Measurements from ENCODE around the gene GAB1.

The GAB1 gene

GRCh38 chr4:143389579-143390195 is 53.0 kb downstream of the GAB1 start:
- DNase-seq: no peak
- ATAC-seq: no peak

- DNase-seq: no peak
- ATAC-seq: no peak
These were observed 54.1 kb downstream of the GAB1 start for GRCh38 chr4:143390764-143391163.

GRCh38 chr4:143391261-143391660 is 54.6 kb downstream of the GAB1 start:
- DNase-seq (no peak), ATAC-seq (no peak)

- DNase-seq (no peak), ATAC-seq (no peak)
These were observed 55.2 kb downstream of the GAB1 start for GRCh38 chr4:143391895-143392294.

- ATAC-seq: no peak
- DNase-seq: no peak
These were observed 56.5 kb downstream of the GAB1 start for GRCh38 chr4:143393195-143393594.

DNA sequence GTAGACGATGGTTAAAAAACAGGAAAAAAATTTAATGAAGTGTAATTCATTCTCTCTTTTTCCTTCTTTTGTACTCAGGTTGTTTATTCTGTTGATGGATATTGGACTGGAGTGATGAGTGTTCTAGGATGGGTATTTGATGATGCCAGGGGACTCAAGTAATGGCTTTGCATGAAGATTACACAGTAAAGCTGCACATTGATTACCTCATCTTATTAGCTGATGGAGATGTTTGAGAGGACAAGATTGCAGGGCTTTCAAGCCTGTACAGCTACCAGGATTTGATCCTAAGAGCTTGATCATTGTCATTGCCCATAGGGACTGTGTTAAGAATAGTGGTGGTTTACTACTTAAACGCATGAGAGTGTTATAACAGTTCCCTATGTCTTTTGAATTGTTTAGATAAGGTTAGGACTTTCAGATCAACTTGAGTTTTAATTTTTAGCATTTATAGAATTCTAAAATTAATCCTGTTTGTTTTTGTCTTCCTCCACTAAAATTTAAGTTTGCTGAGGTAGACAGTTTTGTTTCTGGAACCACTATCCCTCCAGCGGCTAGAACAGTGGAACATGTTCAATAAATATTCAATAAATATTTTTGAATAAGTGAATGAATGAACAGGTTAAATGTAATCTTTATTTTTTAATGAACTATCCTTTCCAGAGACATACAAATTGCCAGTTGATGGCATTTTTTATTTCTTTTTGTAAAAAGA is 58.2 kb downstream of the GAB1 start:
- ATAC-seq: no peak
- no peak for DNase-seq

DNA sequence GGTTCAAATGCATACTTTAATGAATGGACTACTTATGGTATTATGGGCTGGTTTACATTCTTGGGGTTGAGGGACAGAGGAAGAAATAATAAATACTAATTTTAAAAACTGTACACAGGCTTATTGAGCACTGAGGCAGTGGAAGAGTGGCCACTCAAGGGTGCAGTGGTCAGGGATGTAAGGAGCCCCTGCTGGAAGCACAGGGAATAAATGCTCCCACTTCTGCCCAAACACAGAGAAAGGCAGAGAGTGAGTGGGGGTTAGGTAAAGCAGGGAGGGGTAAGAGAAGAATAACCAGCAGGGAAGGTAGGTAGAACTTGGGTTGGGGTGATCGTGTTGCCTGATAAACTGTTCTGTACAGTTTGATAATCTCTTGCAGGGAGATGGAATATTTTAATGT is 60.0 kb downstream of the GAB1 start:
- ATAC-seq: no peak
- no peak for DNase-seq

DNA sequence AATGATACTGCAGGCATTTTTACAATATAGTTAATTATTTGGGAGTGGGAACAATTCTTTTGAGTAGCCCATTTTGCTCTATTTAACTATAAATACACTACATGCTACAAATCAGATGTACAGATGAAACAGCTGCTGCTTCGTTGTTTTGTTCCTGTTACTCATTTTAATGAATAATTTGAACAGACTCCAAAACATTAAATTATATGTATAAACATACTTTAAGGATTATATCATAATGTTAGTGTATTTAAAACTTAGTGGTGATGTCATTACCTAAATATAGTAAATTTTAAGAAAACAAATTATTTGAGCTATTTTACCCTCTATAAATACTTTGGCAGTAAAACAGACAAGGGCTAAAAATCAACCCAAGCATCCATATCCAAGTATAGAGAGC is 60.7 kb downstream of the GAB1 start:
- ATAC-seq (no peak), DNase-seq (no peak)

GRCh38 chr4:143397887-143398286 is 61.2 kb downstream of the GAB1 start:
- DNase-seq: no peak
- ATAC-seq: no peak

DNA sequence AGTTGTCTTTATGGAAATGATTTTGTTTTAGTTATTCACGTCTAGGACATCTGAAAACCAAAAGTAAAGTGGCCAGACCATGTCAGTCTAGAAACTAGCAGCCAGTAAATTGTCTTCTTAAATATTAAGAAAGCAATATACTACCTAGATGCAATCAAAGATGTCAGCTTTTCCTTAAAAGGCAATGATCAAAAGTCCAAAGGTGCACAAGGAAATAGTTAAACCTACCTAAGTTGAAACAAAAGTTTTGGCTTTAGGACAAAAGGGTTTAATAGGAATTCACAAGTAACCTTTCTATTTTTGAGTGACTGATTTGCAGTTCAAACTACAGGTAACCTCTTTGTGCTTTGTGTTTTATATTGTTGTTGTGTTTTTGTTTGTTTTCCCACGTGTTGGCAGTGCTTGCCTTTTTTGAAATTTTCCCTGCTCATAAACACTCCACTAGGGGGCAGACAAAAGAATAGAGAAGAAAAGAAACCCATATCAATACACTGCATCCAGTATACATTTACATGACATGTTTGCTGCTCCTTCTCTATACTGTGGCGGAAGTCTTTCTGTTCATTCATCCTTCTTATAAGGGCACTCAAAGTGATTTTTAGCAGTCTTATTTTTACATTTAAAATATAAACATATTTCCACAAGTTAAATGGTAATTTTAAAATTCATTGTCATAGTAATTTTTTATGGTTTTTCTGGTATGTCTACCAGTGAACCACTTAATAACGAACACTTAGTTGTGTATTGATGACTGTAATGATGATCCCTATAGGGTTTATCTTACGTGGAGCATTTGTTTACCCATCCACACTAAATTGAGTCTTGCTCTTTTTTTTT is 62.7 kb downstream of the GAB1 start:
- ATAC-seq (peak; percentile 36), DNase-seq (no peak)

- DNase-seq (no peak), ATAC-seq (no peak)
These were observed 63.4 kb downstream of the GAB1 start for GRCh38 chr4:143400082-143400481.

DNA sequence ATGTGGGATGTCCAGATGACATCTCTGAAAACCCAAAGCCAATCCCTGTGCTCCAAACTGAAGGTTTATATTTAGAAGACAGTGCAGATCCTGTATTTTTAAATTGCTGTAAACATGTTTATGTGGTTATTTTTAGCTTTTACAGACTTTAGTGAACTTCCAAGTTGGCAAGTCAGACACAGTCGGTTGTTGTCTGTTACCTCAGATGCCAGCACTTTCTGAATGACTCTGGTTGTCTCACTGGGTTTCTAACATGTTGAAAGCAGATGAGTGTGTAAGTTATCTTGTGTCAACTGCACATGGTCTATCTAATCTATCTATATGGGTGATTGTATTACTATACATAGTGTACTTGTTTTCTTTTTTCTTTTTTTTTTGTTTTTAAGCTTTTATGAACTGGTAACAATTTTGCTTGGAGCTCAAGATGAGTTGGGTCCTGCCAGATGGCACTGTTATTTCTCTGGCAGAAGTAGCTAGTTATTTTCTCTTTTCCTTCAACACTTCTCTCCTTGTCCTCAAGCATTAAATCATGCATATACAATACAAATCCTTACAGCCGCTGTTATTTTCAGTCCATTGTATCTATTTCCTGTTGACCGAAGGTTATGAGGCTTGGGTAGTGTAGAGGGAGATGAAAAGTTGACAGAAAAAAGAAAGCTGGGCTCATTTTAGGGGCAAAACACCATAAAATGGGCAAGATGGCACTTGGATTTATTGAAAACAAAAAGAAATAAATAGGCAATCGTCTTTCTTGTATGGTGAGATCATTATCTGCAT is 66.3 kb downstream of the GAB1 start:
- DNase-seq (no peak), ATAC-seq (no peak)

GRCh38 chr4:143403553-143403820 is 66.8 kb downstream of the GAB1 start:
- DNase-seq: no peak
- ATAC-seq: no peak

DNA sequence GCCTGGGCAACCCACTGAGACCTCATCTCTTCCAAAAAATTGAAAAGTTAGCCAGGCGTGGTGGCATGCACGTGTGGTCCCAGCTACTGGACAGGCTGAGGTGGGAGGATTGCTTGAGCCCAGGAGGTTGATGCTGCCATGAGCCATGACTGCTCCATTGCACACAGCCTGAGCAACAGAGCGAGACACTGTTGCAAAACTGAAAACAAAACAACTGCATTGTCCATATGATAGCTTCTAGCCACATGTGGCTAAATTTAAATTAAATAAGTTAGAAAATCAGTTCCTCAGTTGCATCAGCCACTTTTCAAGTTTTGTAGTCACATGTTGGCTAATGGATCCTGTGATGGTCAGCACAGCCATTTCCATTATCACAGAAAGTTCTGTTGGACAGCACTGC is 67.9 kb downstream of the GAB1 start:
- no peak for ATAC-seq
- no peak for DNase-seq

DNA sequence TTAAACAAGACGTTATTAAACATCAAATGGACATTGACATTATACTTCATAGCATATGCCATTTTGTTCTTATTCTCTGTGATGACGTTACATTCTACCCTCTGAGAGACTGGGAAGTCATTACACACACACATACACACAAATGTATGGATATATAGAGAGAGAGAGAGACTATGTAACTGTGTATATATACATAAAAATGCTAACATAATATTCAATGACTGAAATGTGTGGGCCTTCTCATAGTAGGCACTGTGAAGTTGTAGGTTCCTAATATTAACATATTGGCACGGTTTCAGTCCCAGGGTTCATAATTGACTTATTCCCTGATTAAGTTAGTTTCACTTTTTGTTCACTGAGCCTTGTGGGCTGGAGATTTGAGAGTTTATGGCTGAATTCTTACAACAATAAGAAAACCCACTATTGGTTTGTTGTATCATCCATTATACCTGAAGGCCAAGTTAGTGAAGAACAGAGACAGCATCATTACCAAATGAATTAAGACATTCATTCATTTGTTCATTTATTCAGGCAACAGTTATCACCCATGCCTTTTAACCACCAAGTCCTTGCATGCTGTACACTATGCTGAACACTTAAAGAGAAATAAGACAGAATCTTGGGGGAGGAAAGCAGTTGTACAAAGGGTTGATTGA is 68.5 kb downstream of the GAB1 start:
- peak; percentile 19 for ATAC-seq
- no peak for DNase-seq

GRCh38 chr4:143406523-143406922 is 69.8 kb downstream of the GAB1 start:
- ATAC-seq (peak; percentile 72), DNase-seq (peak; percentile 59)

- ATAC-seq: no peak
- DNase-seq: no peak
These were observed 70.8 kb downstream of the GAB1 start for GRCh38 chr4:143407474-143407873.

- DNase-seq: no peak
- ATAC-seq: no peak
These were observed 71.2 kb downstream of the GAB1 start for GRCh38 chr4:143407888-143408287.

GRCh38 chr4:143410015-143410414 is 73.3 kb downstream of the GAB1 start:
- DNase-seq: no peak

GRCh38 chr4:143411527-143412419 is 75.1 kb downstream of the GAB1 start:
- DNase-seq (no peak), ATAC-seq (no peak)

More at GRCh38 chr4:143410015-143410414, 73.3 kb downstream of the GAB1 start:
- ATAC-seq: no peak

DNA sequence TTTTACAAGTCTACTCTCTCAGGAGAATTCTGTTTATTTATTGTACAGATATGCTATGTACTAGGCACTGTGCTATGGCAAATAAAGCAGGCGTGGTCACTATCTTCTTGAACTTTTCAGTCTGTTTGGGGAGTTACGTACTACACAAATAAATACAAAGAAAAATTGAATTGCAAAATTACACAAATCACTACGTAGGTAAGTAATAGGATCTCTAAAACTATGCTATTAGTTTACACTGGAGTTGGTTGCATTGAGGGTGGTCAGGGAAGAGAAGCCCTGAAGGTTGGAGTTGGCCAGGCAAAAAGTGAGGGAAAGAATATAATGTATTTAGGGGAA is 75.7 kb downstream of the GAB1 start:
- ATAC-seq: no peak
- DNase-seq: no peak
